Cardiac atrium fibroblast (primary cell): ENCODE results near the gene ADAM29. TPM values are rescaled to one million over a fixed set of nuclear protein-coding genes. Genes with fewer than 3 reads are reported as not detected.

ENCODE experiments used
- total RNA-seq: library from RNA; depleted of rRNA; stranded (reverse); fragments of >200 nt; gene quantifications from 2 replicates; pipeline ENCODE4 v1.2.3, GENCODE V29; 2015

ADAM29 gene
- total RNA-seq, result not detected in 2 replicates

GRCh38 chr4:174918058-174918457 lies at the start of gene ADAM29:
ADAM29 (plus strand) TSS chr4:174918358; CDS start chr4:174975526, 57,168 bp downstream.

Other genes with a start within 250 kb of the ADAM29 start
- not detected in 2 replicates for gene GLRA3, start 89.1 kb upstream of the ADAM29 start, total RNA-seq